NCI-H2081 treated with DMSO at 0.1 percent for 48 hours (cell line): ENCODE measurements around the gene SLC31A1.
A peak's percentile ranks its signal among the peaks of the same experiment; 100 is the strongest.
"Not testable (repeated sequence)": the region's sequence is repeated elsewhere in the genome, so short reads cannot be mapped to it uniquely, and the experiment has no call there.

Experiments used
- DNase-seq: peaks from one replicate; lab custom pipeline; 2025; lab: John Stamatoyannopoulos, UW

SLC31A1 gene

GRCh38 chr9:113261917-113262671, 40.8 kb downstream of the SLC31A1 start:
- DNase-seq: no peak

GRCh38 chr9:113266174-113266573, 44.8 kb downstream of the SLC31A1 start:
- no peak for DNase-seq

- no peak for DNase-seq
Observed at GRCh38 chr9:113267911-113268566, 46.7 kb downstream of the SLC31A1 start.

- no peak for DNase-seq
Observed at GRCh38 chr9:113269355-113269754, 48.0 kb downstream of the SLC31A1 start.

- DNase-seq: no peak
Observed at GRCh38 chr9:113269871-113270270, 48.5 kb downstream of the SLC31A1 start.

- peak; percentile 5 for DNase-seq
Observed at GRCh38 chr9:113274474-113275156, 53.3 kb downstream of the SLC31A1 start.

GRCh38 chr9:113275157-113276131, 54.1 kb downstream of the SLC31A1 start, which contains the start of the genes CDC26 and PRPF4:
TSS of gene CDC26 (minus strand) at chr9:113275572. CDS start at chr9:113272507, 3,065 bp downstream.
TSS of gene PRPF4 (plus strand) at chr9:113275658. CDS start at chr9:113275744, 86 bp downstream.
- DNase-seq: peak; percentile 86

GRCh38 chr9:113278840-113279239, 57.5 kb downstream of the SLC31A1 start:
- DNase-seq: no peak

- no peak for DNase-seq
Observed at GRCh38 chr9:113281356-113281755, 60.0 kb downstream of the SLC31A1 start.

GRCh38 chr9:113289091-113289490, 67.7 kb downstream of the SLC31A1 start:
- no peak for DNase-seq

- no peak for DNase-seq
Observed at GRCh38 chr9:113290052-113290607, 68.8 kb downstream of the SLC31A1 start.

- DNase-seq: no peak
Observed at GRCh38 chr9:113293285-113293878, 72.0 kb downstream of the SLC31A1 start.

- not testable (repeated sequence) for DNase-seq
Observed at GRCh38 chr9:113296247-113296646, 74.9 kb downstream of the SLC31A1 start.

GRCh38 chr9:113296796-113297558, 75.6 kb downstream of the SLC31A1 start:
- DNase-seq: no peak

GRCh38 chr9:113298311-113298710, 77.0 kb downstream of the SLC31A1 start:
- no peak for DNase-seq

GRCh38 chr9:113298924-113299770, 77.8 kb downstream of the SLC31A1 start:
- peak; percentile 52 for DNase-seq

- DNase-seq: no peak
Observed at GRCh38 chr9:113299800-113300292, 78.5 kb downstream of the SLC31A1 start.

GRCh38 chr9:113301548-113301947, 80.2 kb downstream of the SLC31A1 start:
- DNase-seq: no peak
